GM06990 (cell line): Measurements from ENCODE around the gene STIM2.

Experiments used
- DNase-seq: peaks from one replicate; pipeline ENCODE4 v3.0.0-alpha.2; 2011; ENCODE audit not compliant: insufficient read length; ENCODE audit errors: extremely low read depth
- H3K27me3 ChIP-seq: replicated peaks from 2 replicates; pipeline ENCODE4 v1.6.0; 2011; ENCODE audit warnings: low read length; ENCODE audit not compliant: control insufficient read depth, insufficient read depth
- H3K36me3 ChIP-seq: 2 replicates; pipeline ENCODE4 v1.5.1; 2011; ENCODE audit warnings: low read length; ENCODE audit not compliant: control insufficient read depth, insufficient read depth
- H3K4me3 ChIP-seq: replicated peaks from 2 replicates; pipeline ENCODE4 v1.5.1; 2011; ENCODE audit warnings: low read depth, mild to moderate bottlenecking, control low read depth, low read length
- TF ChIP-seq, protein P1 (sequence below): IDR thresholded peaks from 2 replicates; pipeline ENCODE4 v1.5.1; 2011; ENCODE audit warnings: low read length, control low read depth, mild to moderate bottlenecking, inconsistent platforms; ENCODE audit not compliant: insufficient read depth, poor library complexity, severe bottlenecking

Gene STIM2

DNA sequence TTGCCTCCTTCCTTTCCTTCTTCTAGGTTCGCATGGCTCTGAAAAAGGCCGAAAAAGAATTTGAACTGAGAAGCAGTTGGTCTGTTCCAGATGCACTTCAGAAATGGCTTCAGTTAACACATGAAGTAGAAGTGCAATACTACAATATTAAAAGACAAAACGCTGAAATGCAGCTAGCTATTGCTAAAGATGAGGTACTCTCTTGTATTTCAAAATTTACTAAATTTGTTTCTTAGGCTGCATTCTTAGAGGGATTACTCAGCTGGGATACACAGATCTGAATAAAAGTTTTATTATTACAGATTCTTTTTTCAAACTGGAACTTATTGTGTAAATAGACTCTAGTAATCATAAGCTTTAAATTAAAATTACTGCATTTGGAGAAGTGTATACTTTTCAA lies 146.9 kb downstream of the STIM2 start:
- Histone ChIP-seq H3K4me3 (no peak overlapping the region), H3K36me3 (no peaks in the 10 kb centered on the region), H3K27me3 (no peaks in the 10 kb centered on the region)
- TF ChIP-seq, protein P1, sequence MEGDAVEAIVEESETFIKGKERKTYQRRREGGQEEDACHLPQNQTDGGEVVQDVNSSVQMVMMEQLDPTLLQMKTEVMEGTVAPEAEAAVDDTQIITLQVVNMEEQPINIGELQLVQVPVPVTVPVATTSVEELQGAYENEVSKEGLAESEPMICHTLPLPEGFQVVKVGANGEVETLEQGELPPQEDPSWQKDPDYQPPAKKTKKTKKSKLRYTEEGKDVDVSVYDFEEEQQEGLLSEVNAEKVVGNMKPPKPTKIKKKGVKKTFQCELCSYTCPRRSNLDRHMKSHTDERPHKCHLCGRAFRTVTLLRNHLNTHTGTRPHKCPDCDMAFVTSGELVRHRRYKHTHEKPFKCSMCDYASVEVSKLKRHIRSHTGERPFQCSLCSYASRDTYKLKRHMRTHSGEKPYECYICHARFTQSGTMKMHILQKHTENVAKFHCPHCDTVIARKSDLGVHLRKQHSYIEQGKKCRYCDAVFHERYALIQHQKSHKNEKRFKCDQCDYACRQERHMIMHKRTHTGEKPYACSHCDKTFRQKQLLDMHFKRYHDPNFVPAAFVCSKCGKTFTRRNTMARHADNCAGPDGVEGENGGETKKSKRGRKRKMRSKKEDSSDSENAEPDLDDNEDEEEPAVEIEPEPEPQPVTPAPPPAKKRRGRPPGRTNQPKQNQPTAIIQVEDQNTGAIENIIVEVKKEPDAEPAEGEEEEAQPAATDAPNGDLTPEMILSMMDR = no peak
- no peak for DNase-seq

GRCh38 chr4:27008679-27009078 lies 148.0 kb downstream of the STIM2 start:
- Histone ChIP-seq H3K36me3 (no peaks in the 10 kb centered on the region), H3K27me3 (no peaks in the 10 kb centered on the region), H3K4me3 (no peak overlapping the region)
- DNase-seq = no peak
- TF ChIP-seq, protein P1 = no peak

- H3K27me3 ChIP-seq = no peaks in the 10 kb centered on the region
- H3K36me3 ChIP-seq = no peaks in the 10 kb centered on the region
- TF ChIP-seq, protein P1 = no peak
- no peak for DNase-seq
- H3K4me3 ChIP-seq = no peak overlapping the region
Observed at GRCh38 chr4:27009539-27009938, 148.9 kb downstream of the STIM2 start.

GRCh38 chr4:27010334-27010940 lies 149.8 kb downstream of the STIM2 start:
- no peak overlapping the region for H3K4me3 ChIP-seq
- DNase-seq = no peak
- no peaks in the 10 kb centered on the region for H3K36me3 ChIP-seq
- TF ChIP-seq, protein P1 = peak; percentile 72
- no peaks in the 10 kb centered on the region for H3K27me3 ChIP-seq

GRCh38 chr4:27011401-27011800 lies 150.8 kb downstream of the STIM2 start:
- Histone ChIP-seq H3K36me3 (no peaks in the 10 kb centered on the region), H3K27me3 (no peaks in the 10 kb centered on the region), H3K4me3 (no peak overlapping the region)
- no peak for DNase-seq
- TF ChIP-seq, protein P1 = no peak

DNA sequence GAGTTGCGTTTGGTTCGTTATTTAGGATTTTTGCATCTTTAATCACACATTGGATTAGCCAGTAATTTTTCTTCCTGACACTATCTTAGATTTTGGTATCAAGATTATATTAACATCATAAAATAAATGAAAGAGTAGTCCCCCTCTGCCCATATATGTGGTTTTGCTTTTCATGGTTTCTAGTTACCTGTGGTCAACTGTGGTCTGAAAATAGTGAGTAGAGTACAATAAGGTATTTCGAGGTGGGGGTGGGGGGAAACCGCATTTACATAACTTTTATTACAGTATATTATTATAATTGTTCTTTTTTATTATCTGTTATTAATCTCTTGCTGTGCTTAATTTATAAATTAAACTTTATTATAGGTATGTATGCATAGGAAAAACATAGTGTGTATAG lies 152.4 kb downstream of the STIM2 start:
- no peak overlapping the region for H3K4me3 ChIP-seq
- DNase-seq = no peak
- TF ChIP-seq, protein P1 = no peak
- no peaks in the 10 kb centered on the region for H3K36me3 ChIP-seq
- no peaks in the 10 kb centered on the region for H3K27me3 ChIP-seq
